Activated T-cell treated with anti-CD3 and anti-CD28 coated beads for 48 hours (primary cell): ENCODE results near the gene SDF2.

Experiments used
- DNase-seq: peaks from one replicate; pipeline ENCODE4 v3.0.0-alpha.2; 2020; ENCODE audit warnings: low read depth

SDF2 gene

DNA sequence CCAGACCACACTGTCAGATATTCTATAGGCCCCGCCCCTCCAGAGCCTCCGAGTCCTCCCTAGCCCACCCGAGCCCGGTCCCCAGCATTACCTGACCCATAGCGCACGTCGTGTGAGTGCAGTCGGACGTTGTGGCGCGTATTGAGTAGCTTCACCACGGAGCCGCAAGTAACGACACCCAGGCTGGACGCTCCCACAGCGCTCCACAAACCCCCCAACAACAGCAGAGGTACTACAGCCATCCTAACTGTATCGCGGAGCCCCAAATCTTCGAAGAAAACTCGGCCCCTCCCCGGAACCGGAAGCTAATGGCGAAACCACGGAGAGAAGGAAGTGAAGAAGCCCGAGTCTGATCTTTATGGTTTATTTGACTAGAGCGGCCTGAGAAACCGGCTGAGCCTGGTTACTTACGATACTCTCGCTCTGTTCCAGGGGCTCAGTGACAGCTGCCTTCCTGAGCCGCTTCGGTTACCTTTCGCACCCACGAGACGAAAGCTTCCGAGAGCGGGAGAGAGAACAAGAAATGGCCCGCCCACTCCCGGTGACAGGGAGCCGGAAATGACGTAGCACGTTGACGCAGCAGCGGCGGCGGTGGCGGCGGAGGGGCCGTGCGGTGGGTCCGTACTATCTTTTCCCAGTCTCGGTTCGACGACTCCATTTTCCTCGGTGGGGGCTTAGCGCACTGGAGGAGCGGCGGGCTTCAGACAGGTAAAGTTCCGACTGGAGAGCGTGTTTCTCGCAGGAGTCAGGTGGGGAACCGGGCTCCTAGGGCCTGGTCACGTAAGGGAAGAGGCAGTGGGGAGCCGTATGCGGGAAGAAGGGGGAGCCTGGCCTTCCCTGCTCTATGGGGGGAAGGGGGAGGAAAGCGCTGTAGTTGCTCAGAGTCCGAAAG lies at the start of gene SDF2, which contains the start of gene SUPT6H:
Gene SDF2, minus strand, starts transcription at position 272 of the 892 bp plus-strand sequence. Its CDS starts 30 bp downstream, at position 242.
Gene SUPT6H, plus strand, starts transcription at position 571 of the 892 bp plus-strand sequence. CDS start 11,197 bp downstream, outside the sequence.
- peak; percentile 93 for DNase-seq

GRCh38 chr17:28710861-28711722 lies 49.4 kb upstream of the SDF2 start:
- DNase-seq, result peak; percentile 96

GRCh38 chr17:28707339-28707720 lies 45.6 kb upstream of the SDF2 start:
- no peak for DNase-seq

- DNase-seq, result no peak
Observed at GRCh38 chr17:28706471-28707338, 45.0 kb upstream of the SDF2 start.

GRCh38 chr17:28705728-28706334 lies 44.1 kb upstream of the SDF2 start:
- DNase-seq, result no peak

DNA sequence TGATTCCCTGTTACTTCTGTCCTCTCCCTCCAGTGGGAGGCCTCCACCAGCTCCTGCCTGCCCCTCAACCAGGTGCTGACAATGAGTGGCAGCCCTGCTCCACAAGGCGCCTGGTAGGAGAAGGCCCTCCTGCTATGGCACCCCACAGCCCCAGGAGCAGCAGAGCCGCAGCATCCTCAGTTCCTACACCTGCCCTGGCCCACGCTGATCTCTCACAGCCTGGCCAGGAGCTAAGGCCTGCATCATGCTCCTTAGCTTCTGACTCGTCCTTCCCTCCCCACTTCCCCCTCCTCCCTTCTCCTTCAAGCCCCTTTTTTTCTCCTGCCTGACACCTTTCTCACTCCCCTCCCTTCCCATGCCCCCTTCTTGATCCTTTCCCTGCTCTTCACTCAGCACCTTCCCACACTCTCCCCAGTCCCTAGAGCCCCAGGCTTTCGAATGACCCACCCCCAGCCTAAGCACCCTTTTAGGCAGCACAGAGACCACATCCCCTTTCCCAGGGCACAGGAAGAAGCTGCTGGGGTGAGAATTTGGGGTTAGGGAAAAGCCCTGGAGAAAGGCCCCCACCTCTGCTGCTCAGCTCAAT lies 43.5 kb upstream of the SDF2 start:
- DNase-seq, result no peak

GRCh38 chr17:28704219-28704858 lies 42.6 kb upstream of the SDF2 start:
- no peak for DNase-seq

DNA sequence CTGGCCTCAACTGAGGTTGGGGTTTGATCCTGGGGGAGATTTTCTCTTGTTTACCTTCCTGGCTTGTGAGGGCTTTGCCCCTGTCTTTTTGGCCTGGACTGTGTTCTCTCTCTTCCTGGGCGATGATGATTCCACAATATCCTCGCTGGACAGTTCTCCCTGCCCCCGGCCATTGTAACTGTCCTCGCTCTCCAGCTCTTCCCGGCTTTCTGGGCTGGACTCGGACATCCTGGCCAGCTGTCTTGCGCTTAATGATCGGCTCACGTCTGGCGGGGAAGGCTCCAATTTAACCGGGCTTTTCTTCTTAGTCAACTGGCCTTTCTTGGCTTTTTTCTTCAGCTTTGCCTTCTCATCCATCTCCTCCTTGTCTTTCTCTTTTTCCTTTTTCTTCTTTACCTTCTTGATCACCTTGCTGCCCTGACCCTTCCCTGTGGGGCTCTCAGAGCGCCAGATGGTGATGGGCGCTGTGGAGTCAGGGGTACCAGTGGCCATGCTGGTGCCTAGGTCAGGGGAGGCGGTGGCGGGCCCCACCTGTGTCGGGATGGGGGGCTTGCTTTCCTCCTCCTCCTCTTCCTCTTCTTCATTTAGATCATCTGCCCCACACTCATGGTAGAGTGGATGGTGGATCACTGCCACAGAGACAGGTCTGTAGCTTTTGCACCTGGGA lies 42.0 kb upstream of the SDF2 start:
- DNase-seq, result no peak

GRCh38 chr17:28702752-28703150 lies 41.0 kb upstream of the SDF2 start:
- no peak for DNase-seq

DNA sequence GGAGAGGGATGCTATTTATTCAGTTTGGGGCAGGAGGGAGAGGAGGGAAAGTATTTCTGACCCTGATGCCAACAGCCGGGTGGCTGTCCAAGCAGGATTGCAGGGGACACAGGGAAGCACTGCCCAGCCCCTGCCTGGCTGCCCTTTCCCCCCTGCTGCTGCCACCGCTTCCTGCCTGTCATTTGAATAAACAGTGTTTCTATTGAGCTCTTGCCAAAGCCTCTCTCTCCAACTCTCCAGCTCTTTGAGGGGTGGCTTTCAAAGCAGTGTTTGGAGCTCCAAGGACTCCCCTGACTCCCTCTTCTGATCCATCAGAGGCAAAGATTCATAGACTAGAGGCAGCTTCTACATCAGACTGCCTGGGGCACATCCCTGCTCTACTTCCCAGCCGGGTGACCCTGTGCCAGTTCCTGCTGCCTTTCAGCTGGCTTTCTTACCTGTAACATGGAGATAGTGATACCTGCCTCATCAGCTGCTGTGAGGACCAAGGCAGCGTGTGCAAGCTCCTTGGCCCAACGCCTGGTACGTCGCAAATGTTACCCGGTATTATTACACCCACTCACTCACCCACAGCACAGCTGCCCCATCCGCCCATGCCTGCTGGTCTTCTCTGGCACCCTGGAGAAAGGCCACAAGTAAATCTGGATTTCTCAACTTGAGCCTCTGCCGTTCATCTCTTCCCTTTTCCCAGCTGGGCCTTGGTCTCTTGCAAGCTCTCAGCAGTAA lies 40.5 kb upstream of the SDF2 start:
- DNase-seq, result no peak

- no peak for DNase-seq
Observed at GRCh38 chr17:28700830-28701492, 39.3 kb upstream of the SDF2 start.

DNA sequence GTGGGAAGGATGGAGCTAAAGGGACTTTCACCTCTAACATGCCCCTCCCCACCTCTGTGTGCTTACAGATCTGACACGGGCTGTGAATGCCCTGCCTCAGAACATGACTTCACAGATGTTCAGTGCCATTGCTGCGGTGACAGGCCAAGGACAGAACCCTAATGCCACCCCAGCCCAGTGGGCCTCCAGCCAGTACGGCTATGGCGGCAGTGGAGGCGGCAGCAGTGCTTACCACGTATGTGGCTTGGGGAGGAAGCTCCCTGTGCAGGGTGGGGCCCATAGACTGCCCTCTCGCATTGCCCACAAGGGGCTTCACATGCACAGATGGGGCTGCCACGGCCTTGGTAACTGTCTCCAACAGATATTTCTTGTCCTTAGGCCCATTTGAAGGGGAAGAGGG lies 38.6 kb upstream of the SDF2 start:
- DNase-seq, result no peak

DNA sequence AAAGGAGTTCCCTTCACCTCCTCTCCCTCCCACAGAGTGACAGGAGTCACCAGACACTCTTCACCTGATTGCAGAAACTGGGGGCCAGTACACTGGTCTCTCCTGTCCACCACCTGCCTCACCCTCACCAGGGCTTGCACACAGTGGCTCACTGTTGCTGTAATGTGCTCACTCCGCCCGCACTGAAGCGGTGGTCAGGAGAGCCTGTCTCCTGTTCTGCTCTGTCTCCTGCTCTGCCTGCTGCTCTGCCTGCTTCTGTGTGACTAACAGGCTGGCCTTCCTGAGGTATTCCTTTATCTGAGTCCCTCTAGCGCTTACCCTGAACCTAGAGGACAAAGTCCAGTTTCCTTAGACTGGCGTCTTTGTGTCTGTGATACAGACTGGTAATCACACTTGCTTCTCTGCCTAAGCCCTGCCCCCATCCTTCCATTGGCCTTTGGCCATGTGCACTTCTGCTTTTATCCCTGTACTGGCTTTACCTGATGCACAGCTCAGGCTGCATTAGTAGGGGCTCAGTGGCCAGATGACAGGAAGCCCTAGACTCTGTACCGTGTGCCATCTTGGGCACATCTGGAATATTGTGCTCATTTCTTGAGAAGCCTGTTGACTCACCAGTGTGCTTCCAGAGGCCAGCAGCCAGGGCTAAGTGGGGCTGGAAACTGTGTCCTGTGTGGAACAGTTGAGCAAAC lies 36.7 kb upstream of the SDF2 start:
- no peak for DNase-seq

- DNase-seq, result no peak
Observed at GRCh38 chr17:28693869-28694268, 32.2 kb upstream of the SDF2 start.

DNA sequence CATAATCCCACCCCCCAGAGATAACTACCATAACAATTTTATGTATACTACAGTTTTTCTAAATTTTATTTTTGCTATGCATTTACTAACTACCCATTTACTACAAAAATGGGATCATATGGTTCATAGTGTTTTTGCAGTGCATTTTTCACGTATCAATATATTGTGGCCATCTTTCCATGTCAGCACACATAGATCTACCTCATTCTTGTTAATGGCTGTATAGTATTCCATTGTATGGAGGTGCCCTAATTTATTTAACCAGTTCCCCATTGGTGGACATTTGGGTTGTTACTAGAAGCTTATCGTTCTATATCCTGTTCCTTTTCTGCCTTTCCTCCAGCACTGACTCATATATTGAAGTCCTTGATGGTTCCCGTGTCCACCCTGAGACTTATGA lies 27.3 kb upstream of the SDF2 start:
- DNase-seq, result no peak

DNA sequence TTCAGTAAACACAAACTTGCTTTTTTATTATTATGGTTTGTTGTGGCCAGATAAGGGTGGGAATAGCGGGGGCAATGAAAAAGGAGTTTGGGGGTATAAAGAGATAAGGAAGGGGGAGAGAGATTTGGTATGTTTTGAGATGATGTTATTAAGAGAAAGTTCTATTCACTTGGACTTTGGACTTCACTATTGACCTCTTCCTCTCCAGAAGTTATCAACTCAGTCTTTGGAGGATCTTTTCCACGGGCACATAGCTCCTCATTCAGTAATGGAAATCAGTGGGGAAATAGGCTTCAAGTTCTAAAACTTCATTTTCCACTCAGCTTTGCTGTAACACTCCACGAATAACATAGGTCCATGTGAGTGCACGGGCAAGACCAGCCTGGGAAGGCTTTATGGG lies 26.8 kb upstream of the SDF2 start:
- no peak for DNase-seq

GRCh38 chr17:28686296-28686695 lies 24.6 kb upstream of the SDF2 start:
- DNase-seq, result no peak

DNA sequence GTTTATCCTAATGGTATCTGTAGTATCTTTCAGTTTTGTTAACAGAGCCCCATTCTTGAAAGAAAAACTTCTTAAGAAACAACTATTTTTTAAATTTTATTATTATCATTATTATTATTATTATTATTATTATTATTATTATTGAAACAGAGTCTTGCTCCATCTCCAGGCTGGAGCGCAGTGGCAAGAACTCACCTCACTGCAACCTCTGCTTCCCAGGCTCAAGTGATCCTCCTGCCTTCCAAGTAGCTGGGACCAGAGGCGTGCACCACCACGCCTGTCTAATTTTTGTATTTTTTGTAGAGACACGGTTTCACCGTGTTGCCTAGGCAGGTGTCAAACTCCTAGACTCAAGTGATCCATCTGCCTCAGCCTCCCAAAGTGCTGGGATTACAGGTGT lies 23.7 kb upstream of the SDF2 start:
- no peak for DNase-seq
